Gastrocnemius medialis (tissue), 4 donors: ENCODE measurements around the gene OPRL1. TPM values are rescaled to one million over a fixed set of nuclear protein-coding genes. Genes with fewer than 3 reads are reported as not detected.

Experiments used
- ATAC-seq, 2 donors: fragments of 150-250 bp; one replicate each; pipeline ENCODE4 v1.9.1; 2016
- DNase-seq, 2 donors: peaks; one replicate each; pipeline ENCODE4 v3.0.0-alpha.2; 2019
- H3K27ac ChIP-seq, 4 donors: fragments of 200-600 bp; sonication (generic); 1 replicate in 1 of 4; 2 replicates in 3 of 4; pipeline ENCODE4 v1.5.1; 2016 to 2018; ENCODE audit warnings: mild to moderate bottlenecking in 2 of 4, moderate library complexity in 1 of 4
- H3K27me3 ChIP-seq, 3 donors: fragments of 200-600 bp; sonication (generic) in 2 of 3; 1 replicate in 1 of 3; 2 replicates in 2 of 3; pipeline versions ENCODE4 v1.5.1 to v1.6.0; 2016 to 2019; ENCODE audit warnings: mild to moderate bottlenecking in 1 of 3, moderate library complexity in 1 of 3
- H3K36me3 ChIP-seq, 2 donors: fragments of 200-600 bp; sonication (generic) in 1 of 2; one replicate each; pipeline ENCODE4 v1.5.1; 2017 to 2018
- H3K4me1 ChIP-seq, 2 donors: fragments of 200-600 bp; sonication (generic) in 1 of 2; one replicate each; pipeline ENCODE4 v1.5.1; 2016 to 2017; ENCODE audit warnings: mild to moderate bottlenecking in 2 of 2
- H3K4me3 ChIP-seq, 4 donors: fragments of 200-600 bp; sonication (generic) in 3 of 4; 1 replicate in 1 of 4; 2 replicates in 3 of 4; pipeline ENCODE4 v1.5.1; 2016 to 2019; ENCODE audit warnings: mild to moderate bottlenecking in 2 of 4
- H3K9me3 ChIP-seq, 3 donors: fragments of 200-600 bp; sonication (generic) in 2 of 3; 1 replicate in 1 of 3; 2 replicates in 2 of 3; pipeline ENCODE4 v1.5.1; 2016 to 2019
- POLR2A ChIP-seq, 2 donors: fragments of 450-650 bp; IDR thresholded peaks; one replicate each; pipeline ENCODE4 v1.6.1; 2017; ENCODE audit warnings: antibody characterized with exemption in 2 of 2, mild to moderate bottlenecking in 2 of 2, moderate library complexity in 2 of 2
- in situ Hi-C, 4 donors: fragments of 200-750 bp; cut with MboI; loops; one replicate each; pipeline versions ENCODE4 v1.15.0 to v1.8.0; 2017; ENCODE audit warnings: low sequenced_read_pairs in 4 of 4
- intact Hi-C: fragments of 100-400 bp; cut with DNase I; formaldehyde crosslinking; loops from one replicate; pipeline ENCODE4 v1.15.1; 2023; ENCODE audit warnings: low total_unique reads
- total RNA-seq, 4 donors: library from RNA; depleted of rRNA; stranded (reverse); fragments of >200 nt; gene quantifications; one replicate each; pipeline versions ENCODE4 v1.1.0 to v1.2.3, GENCODE V29; 2016
- TF ChIP-seq, protein P1 (sequence below), 5 experiments: fragments of 450-650 bp in 3 of 5; fragments of 200-600 bp in 2 of 5; sonication (generic) in 2 of 5; IDR thresholded peaks in 4 of 5; conservative IDR thresholded peaks in 1 of 5; 1 replicate in 4 of 5; 2 replicates in 1 of 5; pipeline ENCODE4 v1.5.1; 2016 to 2019; ENCODE audit warnings: antibody characterized with exemption in 5 of 5, mild to moderate bottlenecking in 3 of 5, moderate library complexity in 3 of 5

The OPRL1 gene
- total RNA-seq, 4 donors from 2014 or later = 0.10 to 0.68 (median 0.15) TPM

DNA sequence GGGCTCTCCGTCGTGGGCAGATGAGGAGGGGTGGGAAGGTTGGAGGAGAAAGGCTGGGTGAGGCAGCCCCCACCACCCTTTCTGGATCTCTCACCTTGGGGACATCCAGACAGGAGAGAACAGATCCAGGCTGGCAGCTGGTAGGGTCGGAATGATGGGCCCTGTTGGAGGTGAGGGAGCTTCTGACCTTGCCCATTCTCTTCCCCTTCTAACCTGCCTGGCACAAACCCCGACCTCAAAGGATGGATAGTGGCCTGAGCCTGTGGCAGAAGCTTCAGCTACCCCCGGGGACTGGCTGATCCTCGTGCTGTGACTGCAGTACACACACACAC lies 33.5 kb downstream of the OPRL1 start:
- no peak overlapping the region for H3K4me3 ChIP-seq
- no peak for ATAC-seq
- DNase-seq = no peak
- no peaks in the 10 kb centered on the region for H3K27me3 ChIP-seq
- H3K4me1 ChIP-seq = no peaks in the 10 kb centered on the region
- intact Hi-C loops (no loop called here), in situ Hi-C loops (no loop called here)
- TF ChIP-seq, protein P1, sequence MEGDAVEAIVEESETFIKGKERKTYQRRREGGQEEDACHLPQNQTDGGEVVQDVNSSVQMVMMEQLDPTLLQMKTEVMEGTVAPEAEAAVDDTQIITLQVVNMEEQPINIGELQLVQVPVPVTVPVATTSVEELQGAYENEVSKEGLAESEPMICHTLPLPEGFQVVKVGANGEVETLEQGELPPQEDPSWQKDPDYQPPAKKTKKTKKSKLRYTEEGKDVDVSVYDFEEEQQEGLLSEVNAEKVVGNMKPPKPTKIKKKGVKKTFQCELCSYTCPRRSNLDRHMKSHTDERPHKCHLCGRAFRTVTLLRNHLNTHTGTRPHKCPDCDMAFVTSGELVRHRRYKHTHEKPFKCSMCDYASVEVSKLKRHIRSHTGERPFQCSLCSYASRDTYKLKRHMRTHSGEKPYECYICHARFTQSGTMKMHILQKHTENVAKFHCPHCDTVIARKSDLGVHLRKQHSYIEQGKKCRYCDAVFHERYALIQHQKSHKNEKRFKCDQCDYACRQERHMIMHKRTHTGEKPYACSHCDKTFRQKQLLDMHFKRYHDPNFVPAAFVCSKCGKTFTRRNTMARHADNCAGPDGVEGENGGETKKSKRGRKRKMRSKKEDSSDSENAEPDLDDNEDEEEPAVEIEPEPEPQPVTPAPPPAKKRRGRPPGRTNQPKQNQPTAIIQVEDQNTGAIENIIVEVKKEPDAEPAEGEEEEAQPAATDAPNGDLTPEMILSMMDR (IDR thresholded peaks at IDR 0.05 in 4 of 5, conservative IDR thresholded peaks at IDR 0.05 in 1 of 5) = no peak
- TF ChIP-seq POLR2A (IDR thresholded peaks at IDR 0.05) = no peak
- H3K36me3 ChIP-seq = no peaks in the 10 kb centered on the region
- H3K9me3 ChIP-seq = no peaks in the 10 kb centered on the region
- no peak overlapping the region for H3K27ac ChIP-seq

- Histone ChIP-seq H3K4me1 (no peaks in the 10 kb centered on the region), H3K4me3 (no peak overlapping the region), H3K9me3 (no peaks in the 10 kb centered on the region), H3K36me3 (no peaks in the 10 kb centered on the region), H3K27me3 (no peaks in the 10 kb centered on the region), H3K27ac (no peak overlapping the region)
- TF ChIP-seq POLR2A (IDR thresholded peaks at IDR 0.05) = no peak
- TF ChIP-seq, protein P1 (IDR thresholded peaks at IDR 0.05 in 4 of 5, conservative IDR thresholded peaks at IDR 0.05 in 1 of 5) = no peak
- DNase-seq (no peak), ATAC-seq (no peak)
- in situ Hi-C loops (no loop called here), intact Hi-C loops (no loop called here)
These were observed 34.0 kb downstream of the OPRL1 start for GRCh38 chr20:64113796-64114355.

GRCh38 chr20:64114356-64114971 lies 34.6 kb downstream of the OPRL1 start:
- H3K36me3 ChIP-seq = no peaks in the 10 kb centered on the region
- TF ChIP-seq POLR2A (IDR thresholded peaks at IDR 0.05) = no peak
- TF ChIP-seq, protein P1 (IDR thresholded peaks at IDR 0.05 in 4 of 5, conservative IDR thresholded peaks at IDR 0.05 in 1 of 5) = no peak
- intact Hi-C loops (no loop called here), in situ Hi-C loops (no loop called here)
- no peaks in the 10 kb centered on the region for H3K4me1 ChIP-seq
- no peaks in the 10 kb centered on the region for H3K9me3 ChIP-seq
- no peak overlapping the region for H3K27ac ChIP-seq
- ATAC-seq (no peak), DNase-seq (no peak)
- H3K4me3 ChIP-seq = no peak overlapping the region
- no peaks in the 10 kb centered on the region for H3K27me3 ChIP-seq

DNA sequence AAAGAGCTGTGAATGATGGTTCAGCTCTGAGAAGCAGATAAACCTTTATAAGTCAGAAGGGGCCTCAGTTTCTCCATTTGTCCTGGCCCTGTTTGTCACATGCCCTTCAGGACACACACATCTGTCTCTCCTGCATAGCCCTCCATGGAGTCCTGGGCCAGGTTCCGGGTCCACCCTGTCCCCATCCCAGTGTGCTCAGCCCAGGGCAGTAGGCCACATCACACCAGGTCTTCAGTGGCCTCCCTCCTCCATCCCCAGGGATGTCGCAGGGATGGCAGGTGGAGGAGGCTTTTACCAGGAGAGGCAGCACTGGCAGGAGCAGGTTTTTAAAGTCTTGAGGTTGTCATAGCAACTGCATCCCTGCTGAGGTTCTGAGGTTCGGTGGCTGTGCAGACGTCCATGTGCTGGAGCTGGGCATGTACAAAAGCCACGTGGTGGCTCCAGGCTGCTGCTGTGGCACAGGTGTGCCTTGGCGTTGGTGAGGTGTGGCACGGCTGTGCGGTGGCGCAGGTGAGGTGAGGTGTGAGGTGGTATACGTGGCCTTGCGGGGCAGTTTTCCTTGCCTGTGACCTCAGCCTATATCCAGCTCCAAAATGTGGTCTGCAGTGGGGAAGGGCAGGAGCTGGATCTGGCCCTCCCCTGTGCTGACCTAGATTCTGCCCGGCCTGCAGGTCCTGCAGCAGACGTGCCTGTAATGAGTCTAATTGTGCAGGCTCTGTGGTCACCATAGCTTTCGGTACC lies 35.5 kb downstream of the OPRL1 start:
- Histone ChIP-seq H3K9me3 (no peaks in the 10 kb centered on the region), H3K4me3 (no peak overlapping the region), H3K27ac (no peak overlapping the region), H3K36me3 (no peaks in the 10 kb centered on the region), H3K4me1 (no peaks in the 10 kb centered on the region), H3K27me3 (no peaks in the 10 kb centered on the region)
- intact Hi-C loops = no loop called here
- in situ Hi-C loops = no loop called here
- ATAC-seq (no peak), DNase-seq (no peak)
- TF ChIP-seq, protein P1 (IDR thresholded peaks at IDR 0.05 in 4 of 5, conservative IDR thresholded peaks at IDR 0.05 in 1 of 5) = no peak
- no peak for TF ChIP-seq POLR2A (IDR thresholded peaks at IDR 0.05)
